ENCODE results near the gene ZNF584.

GRCh38 chr19:58393725-58394033 is 14.8 kb upstream of the ZNF584 start:
- TF ChIP-seq YY1 (IDR thresholded peaks at IDR 0.05; ENCODE audit: insufficient read depth, insufficient read length) = no peak
- no peak for TF ChIP-seq ZNF274 (IDR thresholded peaks at IDR 0.05; ENCODE audit: low read depth, low read length)

Data from NT2/D1 (cell line).